NCI-H2107 treated with DMSO at 0.1 percent for 48 hours (cell line): Measurements from ENCODE around the gene SLC6A11.

Source experiments
- DNase-seq: peaks from one replicate; lab custom pipeline; 2025; ENCODE audit not compliant: unreplicated experiment; lab: John Stamatoyannopoulos, UW

The SLC6A11 gene

GRCh38 chr3:10883478-10884234, 67.6 kb downstream of the SLC6A11 start:
- no peak for DNase-seq

GRCh38 chr3:10887015-10887414, 71.0 kb downstream of the SLC6A11 start:
- DNase-seq, result no peak

- DNase-seq, result no peak
Observed at GRCh38 chr3:10888518-10889090, 72.6 kb downstream of the SLC6A11 start.

- DNase-seq, result no peak
Observed at GRCh38 chr3:10889206-10889960, 73.4 kb downstream of the SLC6A11 start.

GRCh38 chr3:10890665-10891064, 74.6 kb downstream of the SLC6A11 start:
- DNase-seq, result no peak

GRCh38 chr3:10892622-10893021, 76.6 kb downstream of the SLC6A11 start:
- no peak for DNase-seq

- no peak for DNase-seq
Observed at GRCh38 chr3:10901296-10901945, 85.4 kb downstream of the SLC6A11 start.

GRCh38 chr3:10907262-10907661, 91.2 kb downstream of the SLC6A11 start:
- DNase-seq, result no peak

- DNase-seq, result no peak
Observed at GRCh38 chr3:10910367-10910766, 94.3 kb downstream of the SLC6A11 start.

GRCh38 chr3:10911350-10912002, 95.4 kb downstream of the SLC6A11 start:
- no peak for DNase-seq

GRCh38 chr3:10912786-10913185, 96.8 kb downstream of the SLC6A11 start:
- no peak for DNase-seq

- DNase-seq, result no peak
Observed at GRCh38 chr3:10915376-10915775, 99.3 kb downstream of the SLC6A11 start.

- DNase-seq, result no peak
Observed at GRCh38 chr3:10917176-10917575, 101.1 kb downstream of the SLC6A11 start.

- no peak for DNase-seq
Observed at GRCh38 chr3:10918011-10918410, 102.0 kb downstream of the SLC6A11 start.

- DNase-seq, result no peak
Observed at GRCh38 chr3:10919636-10920035, 103.6 kb downstream of the SLC6A11 start.

- DNase-seq, result no peak
Observed at GRCh38 chr3:10925436-10926255, 109.6 kb downstream of the SLC6A11 start.

- DNase-seq, result no peak
Observed at GRCh38 chr3:10926256-10926810, 110.3 kb downstream of the SLC6A11 start.

GRCh38 chr3:10926811-10927521, 110.9 kb downstream of the SLC6A11 start:
- DNase-seq, result no peak

- no peak for DNase-seq
Observed at GRCh38 chr3:10927551-10927950, 111.5 kb downstream of the SLC6A11 start.
